WTC11 (cell line): ENCODE results near the gene TADA2A. TPM values are rescaled to one million over a fixed set of nuclear protein-coding genes. Genes with fewer than 3 reads are reported as not detected.

Source experiments
- ATAC-seq: fragments of 200-7000 bp; cut with Tn5 transposase; 2 replicates; pipeline ENCODE4 v1.10.0; 2021; ENCODE audit warnings: mild to moderate bottlenecking, moderate library complexity
- CTCF ChIA-PET: fragments of 300-600 bp; sonication (Branson Sonifier 250); formaldehyde crosslinking; loops from one replicate; lab custom pipeline; 2021; ENCODE audit warnings: antibody characterized with exemption; lab: Charles Lee
- POLR2A ChIA-PET: fragments of 350-600 bp; sonication (Branson Sonifier 250); formaldehyde crosslinking; loops from one replicate; lab custom pipeline; 2021; ENCODE audit warnings: antibody characterized with exemption; lab: Charles Lee
- DNase-seq: peaks from one replicate; pipeline ENCODE4 v3.0.0; 2021; ENCODE audit warnings: low spot score
- H3K27ac Mint-ChIP-seq: 2 replicates; pipeline ENCODE4 v1.8.0; 2021; ENCODE audit warnings: mixed read lengths
- H3K27me3 Mint-ChIP-seq: 2 replicates; pipeline ENCODE4 v1.8.0; 2021; ENCODE audit warnings: low read depth, mild to moderate bottlenecking, moderate library complexity, mixed read lengths
- H3K36me3 Mint-ChIP-seq: 2 replicates; pipeline ENCODE4 v1.8.0; 2021; ENCODE audit warnings: mixed read lengths
- H3K4me1 Mint-ChIP-seq: 2 replicates; pipeline ENCODE4 v1.8.0; 2022; ENCODE audit warnings: mixed read lengths
- H3K4me3 Mint-ChIP-seq: 2 replicates; pipeline ENCODE4 v1.8.0; 2021; ENCODE audit warnings: mild to moderate bottlenecking, moderate library complexity, mixed read lengths
- H3K9me3 Mint-ChIP-seq: 2 replicates; pipeline ENCODE4 v1.8.0; 2021; ENCODE audit warnings: mixed read lengths
- ATF6 ChIP-seq: sonication (generic); formaldehyde crosslinking; IDR thresholded peaks from 2 replicates; pipeline ENCODE4 v1.8.1; 2023; ENCODE audit warnings: mild to moderate bottlenecking, missing genetic modification reagents
- E2F5 ChIP-seq: sonication (generic); formaldehyde crosslinking; IDR thresholded peaks from 2 replicates; pipeline ENCODE4 v1.8.1; 2022; ENCODE audit warnings: mild to moderate bottlenecking, moderate library complexity, missing genetic modification reagents
- ELF4 ChIP-seq: sonication (generic); formaldehyde crosslinking; IDR thresholded peaks from 2 replicates; pipeline ENCODE4 v1.8.1; 2022; ENCODE audit warnings: low read depth, mild to moderate bottlenecking, moderate library complexity, missing genetic modification reagents
- NFYB ChIP-seq: sonication (generic); formaldehyde crosslinking; conservative IDR thresholded peaks from 2 replicates; pipeline ENCODE4 v1.8.0; 2022; ENCODE audit warnings: low read depth, missing genetic modification reagents
- NR2C2 ChIP-seq: sonication (generic); formaldehyde crosslinking; IDR thresholded peaks from 2 replicates; pipeline ENCODE4 v1.8.0; 2022; ENCODE audit warnings: mild to moderate bottlenecking, missing genetic modification reagents
- RORB ChIP-seq: fragments of 250-450 bp; sonication (Bioruptor Pico); IDR thresholded peaks from 2 replicates; pipeline ENCODE4 v1.9.0; 2021; ENCODE audit warnings: mild to moderate bottlenecking
- TEAD1 ChIP-seq: sonication (generic); formaldehyde crosslinking; IDR thresholded peaks from 2 replicates; pipeline ENCODE4 v1.8.0; 2022; ENCODE audit warnings: mild to moderate bottlenecking, missing genetic modification reagents
- USF2 ChIP-seq: sonication (generic); formaldehyde crosslinking; IDR thresholded peaks from 2 replicates; pipeline ENCODE4 v1.8.1; 2023; ENCODE audit warnings: mild to moderate bottlenecking, missing genetic modification reagents, moderate library complexity
- ZNF121 ChIP-seq: sonication (generic); formaldehyde crosslinking; IDR thresholded peaks from 2 replicates; pipeline ENCODE4 v1.8.0; 2023; ENCODE audit warnings: missing genetic modification reagents
- ZNF138 ChIP-seq: sonication (generic); formaldehyde crosslinking; conservative IDR thresholded peaks from 2 replicates; pipeline ENCODE4 v1.8.1; 2022; ENCODE audit warnings: mild to moderate bottlenecking, moderate library complexity, missing genetic modification reagents
- ZNF396 ChIP-seq: fragments of 250-450 bp; sonication (Bioruptor Pico); IDR thresholded peaks from 2 replicates; pipeline ENCODE4 v1.8.0; 2021; ENCODE audit warnings: mild to moderate bottlenecking, moderate library complexity, borderline replicate concordance
- ZNF425 ChIP-seq: fragments of 250-450 bp; sonication (Bioruptor Pico); conservative IDR thresholded peaks from 2 replicates; pipeline ENCODE4 v1.9.0; 2021; ENCODE audit warnings: mild to moderate bottlenecking
- ZNF532 ChIP-seq: fragments of 250-450 bp; sonication (Bioruptor Pico); IDR thresholded peaks from 2 replicates; pipeline ENCODE4 v1.9.0; 2021; ENCODE audit warnings: mild to moderate bottlenecking, borderline replicate concordance
- total RNA-seq: library from RNA; stranded (reverse); gene quantifications from 3 replicates; pipeline ENCODE4 v1.2.3, GENCODE V29; 2021
- TF ChIP-seq, protein P1 (sequence below): sonication (generic); formaldehyde crosslinking; IDR thresholded peaks from 2 replicates; pipeline ENCODE4 v1.8.1; 2023; ENCODE audit warnings: mild to moderate bottlenecking, moderate library complexity, missing genetic modification reagents
- TF ChIP-seq, protein P2 (sequence below): sonication (generic); formaldehyde crosslinking; IDR thresholded peaks from 2 replicates; pipeline ENCODE4 v1.8.0; 2022; ENCODE audit warnings: missing genetic modification reagents
- TF ChIP-seq, protein P3 (sequence below): sonication (generic); formaldehyde crosslinking; IDR thresholded peaks from 2 replicates; pipeline ENCODE4 v1.8.0; 2023; ENCODE audit warnings: missing genetic modification reagents

TADA2A gene
- total RNA-seq, 1 experiment from 2014 or later = 16.5 TPM

GRCh38 chr17:37392024-37392590, 14.6 kb upstream of the TADA2A start:
- no peaks in the 10 kb centered on the region for H3K27me3 Mint-ChIP-seq
- H3K27ac Mint-ChIP-seq = no peak overlapping the region
- POLR2A ChIA-PET = no interaction called here
- no peaks in the 10 kb centered on the region for H3K36me3 Mint-ChIP-seq
- ATAC-seq (no peak), DNase-seq (no peak)
- TF ChIP-seq ZNF121 = no peak
- no peak for TF ChIP-seq ELF4
- H3K9me3 Mint-ChIP-seq = no peaks in the 10 kb centered on the region
- no peak overlapping the region for H3K4me3 Mint-ChIP-seq
- no peaks in the 10 kb centered on the region for H3K4me1 Mint-ChIP-seq
- CTCF ChIA-PET = interaction anchor here (8.0 kb wide), 1 partner anchor 18 kb away, joined by 68 read pairs; no protein-coding TSS in a partner anchor

DNA sequence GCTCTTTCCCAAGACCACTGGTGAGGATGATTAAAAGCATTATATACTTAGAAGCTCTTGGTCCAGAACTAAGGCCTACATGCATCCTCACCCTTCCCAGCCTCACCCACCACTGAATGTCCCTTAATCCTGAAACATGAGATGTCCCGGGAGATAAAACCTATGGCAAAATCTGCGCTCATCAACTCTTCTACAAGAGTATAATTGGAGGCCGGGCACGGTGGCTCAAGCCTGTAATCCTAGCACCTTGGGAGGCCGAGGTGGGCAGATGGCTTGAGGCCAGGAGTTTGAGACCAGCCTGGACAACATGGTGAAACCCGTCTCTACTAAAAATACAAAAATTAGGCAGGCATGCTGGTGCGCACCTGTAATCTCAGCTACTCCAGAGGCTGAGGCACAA, 13.3 kb upstream of the TADA2A start:
- no peak overlapping the region for H3K27ac Mint-ChIP-seq
- TF ChIP-seq ATF6 (no peak), USF2 (CRISPR knock-in tag) (no peak), ZNF396 (CRISPR knock-in tag) (no peak), NR2C2 (no peak), ZNF138 (CRISPR knock-in tag) (no peak), ZNF425 (no peak), TEAD1 (CRISPR knock-in tag) (no peak), RORB (CRISPR knock-in tag) (no peak), NFYB (CRISPR knock-in tag) (no peak), ZNF532 (CRISPR knock-in tag) (no peak), E2F5 (CRISPR knock-in tag) (no peak)
- TF ChIP-seq, protein P1, sequence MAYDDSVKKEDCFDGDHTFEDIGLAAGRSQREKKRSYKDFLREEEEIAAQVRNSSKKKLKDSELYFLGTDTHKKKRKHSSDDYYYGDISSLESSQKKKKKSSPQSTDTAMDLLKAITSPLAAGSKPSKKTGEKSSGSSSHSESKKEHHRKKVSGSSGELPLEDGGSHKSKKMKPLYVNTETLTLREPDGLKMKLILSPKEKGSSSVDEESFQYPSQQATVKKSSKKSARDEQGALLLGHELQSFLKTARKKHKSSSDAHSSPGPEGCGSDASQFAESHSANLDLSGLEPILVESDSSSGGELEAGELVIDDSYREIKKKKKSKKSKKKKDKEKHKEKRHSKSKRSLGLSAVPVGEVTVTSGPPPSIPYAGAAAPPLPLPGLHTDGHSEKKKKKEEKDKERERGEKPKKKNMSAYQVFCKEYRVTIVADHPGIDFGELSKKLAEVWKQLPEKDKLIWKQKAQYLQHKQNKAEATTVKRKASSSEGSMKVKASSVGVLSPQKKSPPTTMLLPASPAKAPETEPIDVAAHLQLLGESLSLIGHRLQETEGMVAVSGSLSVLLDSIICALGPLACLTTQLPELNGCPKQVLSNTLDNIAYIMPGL (CRISPR knock-in tag) = no peak
- TF ChIP-seq, protein P2, sequence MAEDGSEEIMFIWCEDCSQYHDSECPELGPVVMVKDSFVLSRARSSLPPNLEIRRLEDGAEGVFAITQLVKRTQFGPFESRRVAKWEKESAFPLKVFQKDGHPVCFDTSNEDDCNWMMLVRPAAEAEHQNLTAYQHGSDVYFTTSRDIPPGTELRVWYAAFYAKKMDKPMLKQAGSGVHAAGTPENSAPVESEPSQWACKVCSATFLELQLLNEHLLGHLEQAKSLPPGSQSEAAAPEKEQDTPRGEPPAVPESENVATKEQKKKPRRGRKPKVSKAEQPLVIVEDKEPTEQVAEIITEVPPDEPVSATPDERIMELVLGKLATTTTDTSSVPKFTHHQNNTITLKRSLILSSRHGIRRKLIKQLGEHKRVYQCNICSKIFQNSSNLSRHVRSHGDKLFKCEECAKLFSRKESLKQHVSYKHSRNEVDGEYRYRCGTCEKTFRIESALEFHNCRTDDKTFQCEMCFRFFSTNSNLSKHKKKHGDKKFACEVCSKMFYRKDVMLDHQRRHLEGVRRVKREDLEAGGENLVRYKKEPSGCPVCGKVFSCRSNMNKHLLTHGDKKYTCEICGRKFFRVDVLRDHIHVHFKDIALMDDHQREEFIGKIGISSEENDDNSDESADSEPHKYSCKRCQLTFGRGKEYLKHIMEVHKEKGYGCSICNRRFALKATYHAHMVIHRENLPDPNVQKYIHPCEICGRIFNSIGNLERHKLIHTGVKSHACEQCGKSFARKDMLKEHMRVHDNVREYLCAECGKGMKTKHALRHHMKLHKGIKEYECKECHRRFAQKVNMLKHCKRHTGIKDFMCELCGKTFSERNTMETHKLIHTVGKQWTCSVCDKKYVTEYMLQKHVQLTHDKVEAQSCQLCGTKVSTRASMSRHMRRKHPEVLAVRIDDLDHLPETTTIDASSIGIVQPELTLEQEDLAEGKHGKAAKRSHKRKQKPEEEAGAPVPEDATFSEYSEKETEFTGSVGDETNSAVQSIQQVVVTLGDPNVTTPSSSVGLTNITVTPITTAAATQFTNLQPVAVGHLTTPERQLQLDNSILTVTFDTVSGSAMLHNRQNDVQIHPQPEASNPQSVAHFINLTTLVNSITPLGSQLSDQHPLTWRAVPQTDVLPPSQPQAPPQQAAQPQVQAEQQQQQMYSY (CRISPR knock-in tag) = no peak
- TF ChIP-seq, protein P3, sequence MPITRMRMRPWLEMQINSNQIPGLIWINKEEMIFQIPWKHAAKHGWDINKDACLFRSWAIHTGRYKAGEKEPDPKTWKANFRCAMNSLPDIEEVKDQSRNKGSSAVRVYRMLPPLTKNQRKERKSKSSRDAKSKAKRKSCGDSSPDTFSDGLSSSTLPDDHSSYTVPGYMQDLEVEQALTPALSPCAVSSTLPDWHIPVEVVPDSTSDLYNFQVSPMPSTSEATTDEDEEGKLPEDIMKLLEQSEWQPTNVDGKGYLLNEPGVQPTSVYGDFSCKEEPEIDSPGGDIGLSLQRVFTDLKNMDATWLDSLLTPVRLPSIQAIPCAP = no peak

More for the DNA sequence above, 13.3 kb upstream of the TADA2A start:
- Mint-ChIP-seq H3K27me3 (no peaks in the 10 kb centered on the region), H3K4me3 (no peak overlapping the region), H3K36me3 (no peaks in the 10 kb centered on the region), H3K4me1 (no peaks in the 10 kb centered on the region), H3K9me3 (no peaks in the 10 kb centered on the region)
- POLR2A ChIA-PET = interaction anchor here (0.7 kb wide), 1 partner anchor 15 kb away, joined by 4 read pairs; no protein-coding TSS in a partner anchor
- DNase-seq = no peak
- no peak for ATAC-seq
- CTCF ChIA-PET = no interaction called here
